GM18505 (cell line): Measurements from ENCODE around the gene RASAL3.

ENCODE experiments used
- ATAC-seq: cut with Tn5 transposase; IDR thresholded peaks from one replicate; pipeline ENCODE4 v1.9.1; 2021; ENCODE audit not compliant: unreplicated experiment
- POLR2A ChIP-seq: IDR thresholded peaks from 4 replicates; pipeline ENCODE4 v1.6.1; 2011; ENCODE audit warnings: borderline replicate concordance; ENCODE audit not compliant: insufficient read depth, insufficient read length; ENCODE audit errors: extremely low read depth

RASAL3 gene

DNA sequence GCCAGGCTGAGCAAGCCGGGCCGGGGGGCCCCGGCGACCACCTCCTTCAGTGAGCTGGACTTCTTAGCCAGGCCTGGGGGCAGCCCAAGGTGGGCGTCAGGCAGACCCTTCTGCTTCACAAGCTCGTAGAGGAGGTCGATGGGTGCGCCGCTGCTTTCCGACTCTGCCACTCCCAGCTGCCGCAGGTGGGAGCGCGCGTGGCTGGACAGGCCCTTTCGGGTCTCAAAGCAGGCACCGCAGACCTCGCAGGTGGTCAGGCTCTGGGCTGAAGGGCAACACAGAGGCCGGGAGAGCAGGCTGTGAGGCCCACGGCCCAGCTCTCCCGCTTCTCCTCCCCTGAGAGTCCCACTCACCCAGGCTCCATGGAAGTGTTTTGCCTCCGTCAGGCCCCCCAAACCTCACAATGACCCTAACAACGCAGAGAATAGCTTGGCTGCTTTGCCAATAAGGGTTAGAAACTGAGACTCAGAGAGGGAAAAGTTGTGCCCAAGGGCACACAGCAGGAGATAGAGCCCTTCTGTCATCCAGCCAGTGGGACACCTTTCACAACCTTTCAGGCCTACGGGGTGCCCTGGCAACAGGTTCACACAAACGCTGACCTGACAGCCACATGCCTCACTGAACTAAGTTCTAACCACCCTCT, 34.4 kb downstream of the RASAL3 start:
- TF ChIP-seq POLR2A = no peak

DNA sequence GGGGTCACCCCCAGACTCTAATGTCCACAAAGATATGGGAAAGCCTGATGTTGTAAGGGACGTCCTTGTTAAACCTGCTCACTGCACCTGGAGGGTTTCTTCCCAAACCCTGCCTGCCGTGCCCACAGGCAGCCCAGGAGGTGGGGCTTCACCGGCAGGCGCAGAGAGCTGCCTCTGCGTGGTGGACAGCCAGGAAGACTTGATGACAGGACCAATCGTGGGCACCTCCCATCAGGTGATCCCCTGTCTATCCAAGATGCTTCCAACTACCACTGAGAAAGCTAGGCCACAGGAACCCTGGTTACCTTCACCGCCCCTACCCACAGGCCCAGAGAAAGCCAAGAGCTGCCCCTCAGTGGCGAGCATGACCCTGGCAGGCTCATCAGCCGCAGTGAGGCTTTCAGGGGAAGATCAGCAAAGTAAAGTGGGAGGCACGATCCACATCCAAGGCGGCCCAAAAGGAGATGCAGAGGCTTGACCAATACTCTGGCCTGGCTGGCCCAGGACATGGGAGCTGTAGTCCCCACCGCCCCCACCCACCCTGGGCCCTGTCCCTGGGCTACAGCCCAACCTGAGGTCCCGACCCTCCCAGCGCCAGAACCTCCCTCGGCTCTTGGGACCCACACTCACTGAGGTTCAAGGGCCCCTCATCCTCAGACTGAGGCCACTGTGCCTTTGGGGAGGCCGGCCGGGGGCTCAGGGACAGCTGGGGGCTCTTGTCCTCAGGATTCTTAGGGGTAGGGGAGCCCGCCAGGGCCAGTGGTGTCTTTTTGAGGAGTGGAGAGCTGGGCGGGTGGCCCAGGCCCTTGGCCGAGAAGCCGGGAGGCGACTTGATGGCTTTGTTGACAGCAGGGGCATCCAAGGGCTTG, 35.2 kb downstream of the RASAL3 start:
- ATAC-seq = no peak
- TF ChIP-seq POLR2A = no peak

More for the DNA sequence above, 34.4 kb downstream of the RASAL3 start:
- no peak for ATAC-seq

DNA sequence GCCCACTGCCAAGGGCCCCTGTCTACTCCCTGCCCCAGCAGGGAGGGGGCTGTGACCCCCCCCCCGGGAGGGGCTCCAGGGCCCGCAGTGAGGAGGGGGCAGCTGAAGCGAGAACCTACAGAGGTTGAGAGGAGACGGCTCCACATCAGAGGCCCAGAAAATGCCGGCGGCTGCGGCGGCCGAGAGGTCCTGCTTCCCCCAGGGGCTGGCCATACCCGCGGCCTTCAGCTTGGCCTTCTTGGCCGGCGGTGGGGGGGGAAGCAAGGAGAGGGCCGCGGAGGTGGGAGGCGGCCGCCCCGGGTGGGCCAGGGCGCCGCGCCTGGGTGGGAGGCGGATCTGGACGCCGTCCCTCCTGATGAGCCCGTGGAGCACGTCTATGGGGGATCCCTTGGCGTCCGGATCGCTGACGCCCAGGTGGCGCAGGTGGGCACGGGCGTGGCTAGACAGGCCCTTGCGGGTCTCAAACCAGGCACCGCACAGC, 36.3 kb downstream of the RASAL3 start:
- TF ChIP-seq POLR2A = no peak
- ATAC-seq = no peak

DNA sequence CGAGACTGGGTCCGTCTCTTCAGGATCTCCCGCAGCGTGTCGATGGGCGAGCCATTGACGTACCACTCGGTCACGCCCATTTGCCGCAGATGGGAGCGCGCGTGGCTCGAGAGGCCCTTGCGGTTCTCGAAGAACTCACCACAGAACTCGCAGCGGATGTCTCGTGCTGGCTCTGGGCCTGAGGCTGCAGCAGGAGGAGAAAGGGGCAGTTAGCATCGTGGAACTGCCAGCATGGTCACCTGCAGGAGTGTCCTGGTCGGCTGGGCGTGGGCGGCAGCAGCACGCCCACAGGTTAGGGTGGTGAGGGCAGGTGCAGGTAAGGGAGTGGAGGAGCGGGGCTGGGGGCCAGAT, 37.0 kb downstream of the RASAL3 start:
- TF ChIP-seq POLR2A = no peak
- no peak for ATAC-seq

DNA sequence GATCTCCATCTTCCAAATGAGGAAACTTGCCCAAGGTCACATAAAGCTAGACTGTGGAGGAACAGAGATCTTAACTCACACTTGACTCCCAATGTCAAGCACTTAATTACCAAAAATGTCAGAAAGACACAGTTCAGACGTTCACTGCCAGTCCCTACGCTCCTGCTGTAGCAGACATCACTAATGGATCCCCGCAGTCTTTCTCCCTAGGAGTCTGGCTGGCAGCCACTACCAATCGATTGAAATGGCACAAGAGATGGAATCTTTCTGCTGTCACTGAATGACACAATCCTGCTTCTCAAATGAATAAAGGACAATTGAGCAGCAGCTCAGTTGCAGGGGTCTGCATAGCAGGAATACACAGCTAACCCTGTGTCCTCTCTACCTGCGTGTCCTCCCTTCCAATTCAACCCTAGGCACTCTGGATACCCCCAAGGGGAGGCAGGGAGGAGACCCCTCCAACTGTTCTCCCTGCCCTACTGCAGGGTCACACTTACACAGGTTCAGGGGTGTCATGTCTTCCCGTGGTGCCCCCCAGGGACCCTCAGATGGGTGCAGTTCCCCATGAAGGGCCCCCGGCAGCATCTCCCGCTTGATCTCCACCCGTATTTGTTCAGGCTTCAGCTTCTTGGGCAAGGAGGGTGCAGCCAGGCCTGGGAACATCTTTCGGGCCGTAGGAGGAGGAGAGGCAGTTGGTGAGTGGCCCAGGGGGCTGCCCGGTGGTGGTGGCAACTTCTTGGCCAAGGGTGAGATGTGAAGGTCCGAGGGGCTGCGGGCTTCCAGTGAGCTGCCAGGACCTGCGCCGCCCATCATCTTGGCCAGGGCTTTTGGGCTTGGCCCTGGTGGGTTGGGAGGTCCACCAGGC, 37.6 kb downstream of the RASAL3 start:
- TF ChIP-seq POLR2A = no peak
- no peak for ATAC-seq

DNA sequence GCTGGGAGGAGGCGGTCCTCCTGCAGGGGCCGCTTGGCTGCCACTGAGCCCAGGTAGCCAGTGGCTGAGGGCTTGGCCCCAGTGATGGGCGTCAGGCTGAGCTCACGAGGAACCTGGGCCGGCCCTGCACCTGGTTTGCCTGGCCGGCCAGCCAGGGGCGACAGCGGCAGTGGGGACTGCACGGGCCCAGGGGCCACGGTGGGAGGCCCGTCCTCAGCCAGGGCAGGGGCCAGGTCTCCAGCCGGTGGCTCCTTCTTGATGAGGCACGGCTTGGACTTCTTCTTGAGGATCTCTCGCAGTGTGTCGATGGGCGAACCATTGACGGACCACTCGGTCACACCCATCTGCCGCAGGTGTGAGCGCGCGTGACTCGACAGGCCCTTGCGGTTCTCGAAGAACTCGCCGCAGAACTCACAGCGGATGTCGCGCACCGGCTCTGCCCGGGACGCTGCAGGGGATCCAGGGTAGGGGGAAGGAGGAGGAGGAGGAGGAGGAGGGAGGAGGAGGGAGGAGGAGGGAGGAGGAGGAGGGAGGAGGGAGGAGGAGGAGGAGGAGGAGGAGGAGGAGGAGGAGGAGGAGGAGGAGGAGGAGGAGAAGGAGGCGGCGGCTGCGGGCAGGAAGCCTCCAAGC, 38.9 kb downstream of the RASAL3 start:
- TF ChIP-seq POLR2A = no peak
- ATAC-seq = no peak

DNA sequence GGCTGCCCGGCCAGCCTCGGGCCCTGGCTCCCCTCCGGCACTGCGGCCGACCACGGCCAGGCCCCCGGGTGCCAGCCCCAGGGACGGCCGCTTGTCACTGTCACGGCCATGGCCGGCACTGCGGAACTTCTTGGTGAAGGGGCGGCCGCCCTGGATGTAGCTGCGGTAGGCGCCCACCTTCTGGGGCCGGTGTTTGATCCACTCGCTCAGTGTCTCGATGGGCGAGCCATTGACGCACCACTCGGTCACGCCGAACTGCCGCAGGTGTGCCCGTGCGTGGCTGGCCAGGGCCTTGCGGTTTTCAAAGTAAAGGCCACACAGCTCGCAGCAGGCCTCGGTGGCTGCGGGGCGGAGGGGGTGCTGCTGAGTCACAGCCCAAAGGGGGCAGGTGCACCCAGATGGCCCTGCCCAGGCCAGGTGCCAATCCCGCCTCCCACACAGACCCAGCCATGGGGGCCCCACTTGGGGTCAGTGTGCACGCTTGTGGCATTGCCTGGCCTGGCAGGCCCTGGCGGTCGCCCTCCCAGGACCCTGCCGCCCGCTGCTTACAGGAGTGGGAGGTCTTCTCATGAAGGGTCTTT, 39.6 kb downstream of the RASAL3 start:
- no peak for TF ChIP-seq POLR2A
- ATAC-seq = no peak

DNA sequence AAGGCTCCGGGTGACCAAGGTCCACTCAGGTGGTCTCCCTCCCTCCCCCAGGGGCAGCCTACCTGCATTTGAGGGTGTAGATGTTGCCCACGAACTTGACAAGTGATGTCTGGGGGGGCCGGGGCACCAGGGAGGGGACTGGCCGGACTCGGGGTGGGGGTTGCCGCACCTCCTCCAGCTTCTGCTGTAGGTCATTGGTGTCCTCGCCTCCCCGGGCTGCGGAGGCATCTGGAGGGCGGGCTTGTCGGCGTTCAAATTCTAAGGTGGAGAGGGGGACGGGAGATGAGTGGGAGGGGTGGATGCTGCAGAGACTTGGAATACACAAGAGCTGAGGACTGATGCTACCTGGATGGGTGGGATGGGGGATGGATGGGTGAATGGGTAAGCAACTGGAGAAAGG, 40.2 kb downstream of the RASAL3 start:
- TF ChIP-seq POLR2A = no peak
- ATAC-seq = no peak

DNA sequence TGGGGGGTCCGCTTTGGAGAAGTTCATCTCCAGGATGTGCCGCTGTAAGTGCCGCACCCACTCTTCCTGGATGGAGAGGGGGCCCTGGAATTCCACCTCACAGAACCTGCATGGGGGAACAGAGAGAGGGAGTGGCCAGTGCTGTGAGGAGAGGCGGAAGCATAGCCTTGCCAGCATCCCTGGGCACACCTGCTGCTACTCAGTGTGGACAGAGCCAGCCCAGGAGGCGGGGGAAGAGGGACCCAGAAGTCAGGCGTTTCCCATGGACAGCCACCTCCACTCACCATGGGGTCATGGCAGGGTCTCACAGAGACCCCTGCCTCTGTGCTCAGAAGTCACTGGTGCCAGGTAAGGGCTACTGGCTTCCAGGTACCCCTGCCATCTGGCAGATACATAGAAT, 41.2 kb downstream of the RASAL3 start:
- no peak for TF ChIP-seq POLR2A
- no peak for ATAC-seq

DNA sequence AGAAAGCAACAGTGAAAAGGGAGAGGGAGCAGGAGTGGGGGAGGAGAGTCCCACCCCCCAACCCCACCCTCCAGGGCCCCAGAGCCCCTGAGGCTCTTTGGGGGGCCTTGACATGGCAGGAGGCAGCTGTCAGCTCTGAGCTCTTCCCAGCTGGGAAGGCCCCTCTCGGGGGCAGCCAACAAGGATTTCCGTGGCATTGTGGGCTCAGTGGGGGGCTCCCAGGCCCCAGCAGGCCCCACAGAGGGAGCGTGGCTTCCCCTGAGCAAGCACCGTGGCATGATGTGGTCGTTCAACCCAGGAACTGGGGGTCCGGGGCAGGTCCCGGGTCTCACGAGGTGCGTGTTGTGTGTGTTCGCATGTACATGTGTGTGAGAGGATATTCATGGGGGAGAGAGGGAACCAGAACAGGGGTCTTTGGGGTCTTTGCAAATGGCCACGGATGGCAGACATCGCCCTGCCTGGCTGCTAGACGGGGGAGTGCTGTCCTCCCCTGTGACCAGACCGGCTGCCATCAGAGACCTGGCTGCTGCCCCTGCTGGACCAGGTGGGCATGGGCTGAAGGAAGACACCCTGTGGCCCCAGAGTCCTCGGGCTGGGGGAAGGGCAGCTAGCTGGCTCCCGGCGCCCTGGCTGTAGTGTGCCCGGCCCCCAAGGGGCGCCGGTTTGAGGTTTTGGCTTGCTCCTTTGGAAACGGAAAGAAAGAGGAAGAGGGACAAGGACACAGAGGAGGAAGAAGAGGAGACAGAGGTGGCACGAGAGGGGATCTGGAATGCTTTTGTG, 41.9 kb downstream of the RASAL3 start:
- ATAC-seq = no peak
- no peak for TF ChIP-seq POLR2A

DNA sequence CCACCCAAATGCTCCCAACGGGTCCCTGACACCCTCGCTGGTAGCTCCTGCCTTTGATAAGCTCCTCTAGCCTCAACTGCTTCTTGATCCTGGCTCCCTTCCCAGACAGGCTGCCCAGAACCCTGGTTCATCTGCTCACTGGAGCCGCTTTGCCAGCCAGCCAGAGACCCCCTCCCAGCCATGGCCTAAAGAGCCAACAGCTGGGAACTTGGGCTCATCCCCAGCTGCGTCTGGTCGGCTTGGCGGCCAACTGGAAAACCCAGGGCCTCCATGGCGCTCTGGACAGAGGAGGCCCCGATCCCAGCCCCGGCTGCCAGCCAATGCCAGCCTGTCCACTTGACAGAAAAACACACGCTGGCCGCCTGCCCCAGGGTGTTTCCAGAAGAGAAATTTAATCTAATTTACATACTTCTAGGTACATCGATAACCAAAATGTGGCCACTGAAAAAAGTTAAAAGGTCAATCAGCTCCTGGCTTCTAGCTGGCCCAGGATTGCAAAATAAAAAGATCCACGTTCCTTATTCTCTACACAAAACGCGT, 42.6 kb downstream of the RASAL3 start:
- no peak for ATAC-seq
- TF ChIP-seq POLR2A = no peak
